GM10266 (cell line): ENCODE measurements around the gene KLHL18.
"Not testable (repeated sequence)": the region's sequence is repeated elsewhere in the genome, so short reads cannot be mapped to it uniquely, and the experiment has no call there.

Experiments used
- DNase-seq: peaks from one replicate; pipeline ENCODE4 v3.0.0; 2012; ENCODE audit errors: extremely low spot score
- TF ChIP-seq, protein P1 (sequence below): IDR thresholded peaks from 2 replicates; pipeline ENCODE4 v1.5.1; 2012; ENCODE audit warnings: mild to moderate bottlenecking, low read depth; ENCODE audit not compliant: control insufficient read depth, insufficient read depth; ENCODE audit errors: missing control alignments

KLHL18 gene

DNA sequence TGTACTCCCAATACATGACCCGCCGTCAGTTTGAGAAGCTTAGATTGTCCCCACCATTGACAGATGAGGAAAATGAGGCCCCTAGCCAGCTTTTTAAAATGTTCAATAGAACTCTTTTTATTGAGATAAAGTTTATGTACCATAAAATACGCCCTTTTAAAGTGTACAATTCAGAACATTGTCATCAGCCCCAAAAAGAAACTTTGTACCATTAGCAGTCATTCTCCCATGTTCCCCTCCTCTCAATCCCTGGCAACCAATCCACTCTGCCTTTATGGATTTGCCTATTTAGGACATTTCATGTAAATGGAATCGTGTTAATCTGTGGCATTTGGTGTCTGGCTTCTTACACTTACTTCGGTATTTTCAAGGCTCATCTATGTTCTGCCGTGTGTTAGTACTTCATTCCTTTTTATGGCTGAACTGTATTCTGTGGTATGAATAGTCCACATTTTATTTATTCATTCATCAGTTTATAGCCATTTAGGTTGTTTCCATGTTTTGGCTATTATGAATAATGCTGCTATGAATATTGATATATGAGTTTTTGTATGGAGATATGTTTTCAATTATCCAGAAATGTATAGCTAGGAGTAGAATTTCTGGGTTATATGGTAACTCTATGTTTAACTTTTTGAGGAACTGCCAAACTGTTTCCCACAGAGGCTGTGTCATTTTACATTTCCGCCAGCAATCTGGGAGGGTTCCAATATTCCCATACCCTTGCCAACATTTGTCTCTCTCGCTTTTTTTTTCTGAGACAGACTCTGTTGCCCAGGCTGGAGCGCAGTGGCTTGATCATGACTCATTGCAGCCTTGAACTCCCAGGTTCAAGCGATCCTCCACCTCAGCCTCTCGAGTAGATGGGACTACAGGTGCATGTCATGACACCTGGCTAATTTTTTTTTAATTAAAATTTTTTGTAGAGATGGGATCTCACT lies 82.7 kb downstream of the KLHL18 start:
- DNase-seq = no peak
- TF ChIP-seq, protein P1, sequence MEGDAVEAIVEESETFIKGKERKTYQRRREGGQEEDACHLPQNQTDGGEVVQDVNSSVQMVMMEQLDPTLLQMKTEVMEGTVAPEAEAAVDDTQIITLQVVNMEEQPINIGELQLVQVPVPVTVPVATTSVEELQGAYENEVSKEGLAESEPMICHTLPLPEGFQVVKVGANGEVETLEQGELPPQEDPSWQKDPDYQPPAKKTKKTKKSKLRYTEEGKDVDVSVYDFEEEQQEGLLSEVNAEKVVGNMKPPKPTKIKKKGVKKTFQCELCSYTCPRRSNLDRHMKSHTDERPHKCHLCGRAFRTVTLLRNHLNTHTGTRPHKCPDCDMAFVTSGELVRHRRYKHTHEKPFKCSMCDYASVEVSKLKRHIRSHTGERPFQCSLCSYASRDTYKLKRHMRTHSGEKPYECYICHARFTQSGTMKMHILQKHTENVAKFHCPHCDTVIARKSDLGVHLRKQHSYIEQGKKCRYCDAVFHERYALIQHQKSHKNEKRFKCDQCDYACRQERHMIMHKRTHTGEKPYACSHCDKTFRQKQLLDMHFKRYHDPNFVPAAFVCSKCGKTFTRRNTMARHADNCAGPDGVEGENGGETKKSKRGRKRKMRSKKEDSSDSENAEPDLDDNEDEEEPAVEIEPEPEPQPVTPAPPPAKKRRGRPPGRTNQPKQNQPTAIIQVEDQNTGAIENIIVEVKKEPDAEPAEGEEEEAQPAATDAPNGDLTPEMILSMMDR = no peak

GRCh38 chr3:47366833-47367232 lies 84.1 kb downstream of the KLHL18 start:
- TF ChIP-seq, protein P1 = no peak
- no peak for DNase-seq

DNA sequence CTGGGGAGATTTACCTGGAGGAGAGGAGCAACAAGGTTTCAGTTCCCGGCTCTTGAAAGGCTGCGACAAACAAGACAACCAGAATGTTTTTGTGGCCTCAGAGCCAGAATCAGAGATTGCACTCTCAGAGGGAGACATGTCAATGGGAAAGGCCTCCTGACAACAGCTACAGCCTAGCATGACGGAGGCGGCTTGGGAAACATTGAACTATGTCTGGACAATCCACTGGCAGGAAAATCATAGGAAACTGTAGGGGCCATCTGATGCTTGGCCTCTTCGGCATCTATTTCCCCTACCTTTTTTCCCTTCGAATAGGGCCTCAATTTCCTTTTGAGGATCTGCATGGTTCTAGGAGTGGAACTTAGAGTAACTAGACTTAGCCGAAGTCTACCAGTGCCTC lies 84.9 kb downstream of the KLHL18 start:
- TF ChIP-seq, protein P1 = no peak
- DNase-seq = no peak

- DNase-seq = not testable (repeated sequence)
Measured at GRCh38 chr3:47370020-47370419, 87.3 kb downstream of the KLHL18 start.

GRCh38 chr3:47370887-47371697 lies 88.3 kb downstream of the KLHL18 start:
- TF ChIP-seq, protein P1 = peak; percentile 22
- peak; percentile 73 for DNase-seq

DNA sequence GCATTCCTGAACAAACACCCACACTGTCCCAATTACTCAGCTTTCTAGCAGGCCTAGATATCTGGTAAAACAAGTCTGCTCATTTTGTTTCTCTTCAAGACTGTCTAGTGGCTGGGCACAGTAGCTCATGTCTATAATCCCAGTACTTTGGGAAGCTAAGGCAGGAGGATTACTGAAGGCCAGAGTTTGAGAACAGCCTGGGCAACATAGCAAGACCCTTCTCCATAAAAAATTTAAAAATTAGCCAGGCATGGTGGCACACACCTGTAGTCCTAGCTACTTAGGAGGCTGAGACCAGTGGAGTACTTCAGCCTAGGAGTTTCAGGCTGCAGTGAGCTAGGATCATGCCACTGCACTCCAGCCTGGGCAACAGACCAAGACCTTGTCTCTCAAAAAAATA lies 91.8 kb downstream of the KLHL18 start:
- TF ChIP-seq, protein P1 = no peak
- DNase-seq = no peak

GRCh38 chr3:47376393-47376792 lies 93.6 kb downstream of the KLHL18 start:
- no peak for DNase-seq
- TF ChIP-seq, protein P1 = no peak
